ENCODE data around the gene PIM3.

GRCh38 chr22:49937758-49938564, 22.6 kb upstream of the PIM3 start:
- TF ChIP-seq CTCF (IDR thresholded peaks at IDR 0.05) (no peak), POLR2A (IDR thresholded peaks at IDR 0.05) (no peak)

Measured in uterus (tissue), 2 donors.